Left lung (tissue), 10 donors: ENCODE data around the gene GASK1A. TPM values are rescaled to one million over a fixed set of nuclear protein-coding genes. Genes with fewer than 3 reads are reported as not detected.

Source experiments
- ATAC-seq: fragments of 200-7000 bp; cut with Tn5 transposase; one replicate; pipeline ENCODE4 v1.9.1; 2020; ENCODE audit warnings: moderate library complexity
- DNase-seq, 4 donors: peaks; one replicate each; pipeline ENCODE4 v3.0.0-alpha.2; 2013 to 2020
- H3K27ac ChIP-seq, 2 donors: fragments of 200-600 bp; sonication (generic) in 1 of 2; one replicate each; pipeline versions ENCODE4 v1.5.0 to v1.8.0; 2020 to 2021
- H3K27me3 ChIP-seq, 2 donors: fragments of 200-600 bp; sonication (generic) in 1 of 2; one replicate each; pipeline versions ENCODE4 v1.5.0 to v1.8.0; 2020 to 2021
- H3K36me3 ChIP-seq, 2 donors: fragments of 200-600 bp; sonication (generic) in 1 of 2; one replicate each; pipeline versions ENCODE4 v1.5.0 to v1.8.0; 2020 to 2021
- H3K4me1 ChIP-seq, 2 donors: fragments of 200-600 bp; one replicate each; pipeline ENCODE4 v1.8.0; 2021
- H3K4me3 ChIP-seq, 2 donors: fragments of 200-600 bp; sonication (generic) in 1 of 2; one replicate each; pipeline versions ENCODE4 v1.5.0 to v1.8.0; 2020 to 2021; ENCODE audit warnings: mild to moderate bottlenecking in 1 of 2
- H3K9me3 ChIP-seq, 2 donors: fragments of 200-600 bp; sonication (generic) in 1 of 2; one replicate each; pipeline versions ENCODE4 v1.5.0 to v1.8.0; 2020 to 2021
- CTCF ChIP-seq, 2 donors: fragments of 200-600 bp; sonication (generic) in 1 of 2; IDR thresholded peaks; one replicate each; pipeline versions ENCODE4 v1.5.0 to v1.8.0; 2021; ENCODE audit warnings: antibody characterized with exemption in 2 of 2
- intact Hi-C, 2 donors: fragments of 100-400 bp; cut with DNase I; formaldehyde crosslinking; loops; one replicate each; pipeline versions ENCODE4 v1.11.2 to v1.14.2; 2022
- polyA plus RNA-seq, 6 donors: library from polyadenylated mRNA; unstranded; fragments of 120-200 nt; gene quantifications; one replicate each; pipeline ENCODE4 v1.2.1, GENCODE V29; 2013; ENCODE audit not compliant: insufficient read length in 6 of 6
- total RNA-seq, 2 donors: library from RNA; stranded (reverse); fragmentation: NEBNext Ultra II Directional; extraction: Animal tissue kit (Norgen Biotek cat#: 25700); gene quantifications; one replicate each; pipeline ENCODE4 v1.2.1, GENCODE V29; 2021
- donor health status: DM: no; HTN: yes; CAD: no.
- donor health status: DM: no; HTN: no; CAD: no.

Gene GASK1A
- total and polyA plus RNA-seq, 8 donors = 3.1 to 12.3 (median 4.2) TPM

- no peak for ATAC-seq
- no peak overlapping the region for H3K27ac ChIP-seq
- H3K27me3 ChIP-seq = no peaks in the 10 kb centered on the region
- no peak for TF ChIP-seq CTCF (IDR thresholded peaks at IDR 0.05)
- peaks cover 0 to 23% of the 10 kb centered on the region in 2 donors for H3K36me3 ChIP-seq
- DNase-seq = no peak
- intact Hi-C loops = no loop called here
- H3K4me1 ChIP-seq = no peaks in the 10 kb centered on the region
- no peak overlapping the region for H3K4me3 ChIP-seq
- no peaks in the 10 kb centered on the region for H3K9me3 ChIP-seq
These were observed 101.8 kb downstream of the GASK1A start for GRCh38 chr3:43080726-43081568.

GRCh38 chr3:43081796-43082195 is 102.7 kb downstream of the GASK1A start:
- Histone ChIP-seq H3K27me3 (no peaks in the 10 kb centered on the region), H3K4me3 (no peak overlapping the region), H3K4me1 (no peaks in the 10 kb centered on the region), H3K27ac (no peak overlapping the region), H3K36me3 (peaks cover 0 to 23% of the 10 kb centered on the region in 2 donors), H3K9me3 (no peaks in the 10 kb centered on the region)
- ATAC-seq = no peak
- intact Hi-C loops = no loop called here
- no peak for TF ChIP-seq CTCF (IDR thresholded peaks at IDR 0.05)
- no peak for DNase-seq

- ATAC-seq = no peak
- Histone ChIP-seq H3K36me3 (peaks cover 0 to 23% of the 10 kb centered on the region in 2 donors), H3K27me3 (no peaks in the 10 kb centered on the region), H3K4me3 (no peak overlapping the region), H3K27ac (no peak overlapping the region), H3K9me3 (no peaks in the 10 kb centered on the region), H3K4me1 (no peaks in the 10 kb centered on the region)
- no peak for DNase-seq
- intact Hi-C loops = no loop called here
- no peak for TF ChIP-seq CTCF (IDR thresholded peaks at IDR 0.05)
These were observed 103.3 kb downstream of the GASK1A start for GRCh38 chr3:43082457-43082856.

GRCh38 chr3:43086460-43087165 is 107.5 kb downstream of the GASK1A start:
- DNase-seq (no peak), ATAC-seq (no peak)
- H3K27ac ChIP-seq = no peak overlapping the region
- H3K4me3 ChIP-seq = no peak overlapping the region
- TF ChIP-seq CTCF (IDR thresholded peaks at IDR 0.05) = no peak
- intact Hi-C loops = no loop called here
- no peaks in the 10 kb centered on the region for H3K27me3 ChIP-seq
- H3K9me3 ChIP-seq = no peaks in the 10 kb centered on the region
- H3K36me3 ChIP-seq = no peaks in the 10 kb centered on the region
- H3K4me1 ChIP-seq = no peaks in the 10 kb centered on the region

GRCh38 chr3:43087249-43087776 is 108.2 kb downstream of the GASK1A start:
- Histone ChIP-seq H3K27me3 (no peaks in the 10 kb centered on the region), H3K4me3 (no peak overlapping the region), H3K36me3 (no peaks in the 10 kb centered on the region), H3K4me1 (no peaks in the 10 kb centered on the region), H3K9me3 (no peaks in the 10 kb centered on the region), H3K27ac (no peak overlapping the region)
- intact Hi-C loops = no loop called here
- ATAC-seq (no peak), DNase-seq (no peak)
- TF ChIP-seq CTCF (IDR thresholded peaks at IDR 0.05) = peak in 1 of 2 donors; percentile 9
